HG03045 (cell line): ENCODE data around the gene DNAJC3.
"Not testable (repeated sequence)": the region's sequence is repeated elsewhere in the genome, so short reads cannot be mapped to it uniquely, and the experiment has no call there.

ENCODE experiments used
- ATAC-seq: cut with Tn5 transposase; IDR thresholded peaks from one replicate; pipeline ENCODE4 v1.9.1; 2021; ENCODE audit warnings: mild to moderate bottlenecking, moderate library complexity; ENCODE audit not compliant: unreplicated experiment

Gene DNAJC3

DNA sequence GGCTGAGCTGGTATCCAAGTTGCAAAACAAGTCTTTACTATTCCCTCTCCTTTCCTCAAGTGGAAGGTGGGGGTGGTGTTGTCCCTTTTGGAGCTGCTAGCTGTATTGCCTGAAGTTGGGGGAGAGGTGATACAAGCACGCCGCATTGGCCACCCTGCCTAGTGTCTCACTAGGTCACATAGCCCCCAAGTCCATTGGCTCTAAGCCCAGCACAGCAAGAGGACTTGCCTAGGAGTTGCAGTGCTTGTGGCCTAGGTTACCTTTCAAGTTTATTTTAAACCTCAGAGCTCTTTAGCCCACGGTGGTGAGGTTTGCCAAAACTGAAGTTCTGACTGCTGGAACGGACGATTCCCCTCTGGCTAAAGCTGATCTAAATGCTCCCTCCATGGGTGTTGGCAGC is 5.3 kb upstream of the DNAJC3 start:
- ATAC-seq: no peak

DNA sequence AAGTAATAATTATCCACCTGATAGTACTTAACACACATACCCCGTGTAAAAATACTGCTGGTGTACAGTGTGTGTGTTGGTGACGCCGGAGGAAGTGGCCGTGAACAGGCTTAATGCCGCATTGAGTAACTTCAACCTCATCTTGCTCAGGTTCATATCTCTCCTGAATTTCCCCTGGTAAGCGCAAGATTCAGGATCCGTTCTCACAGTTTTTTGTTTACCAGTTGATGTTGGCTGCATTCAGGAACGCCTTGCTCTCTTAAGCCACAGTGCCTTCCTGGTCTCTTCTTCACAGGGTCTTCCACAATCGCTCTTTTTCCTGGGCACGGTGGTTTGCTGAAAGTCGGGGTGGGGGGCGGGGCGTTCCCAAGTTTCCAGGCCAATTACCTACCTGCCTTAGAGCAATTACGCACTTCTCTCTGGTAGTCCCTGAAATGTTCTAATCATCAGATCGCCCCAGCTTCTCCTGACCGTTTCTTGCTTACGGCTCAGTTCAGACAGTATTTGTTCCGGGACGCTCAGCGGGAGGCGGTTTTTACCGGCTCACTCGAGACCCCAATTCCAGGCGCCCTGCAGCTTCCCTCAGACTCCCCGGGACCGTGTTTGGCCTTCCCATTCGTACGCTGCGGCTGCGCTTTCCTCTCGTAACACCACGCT is 706 bp upstream of the DNAJC3 start:
- ATAC-seq: peak; percentile 14

DNA sequence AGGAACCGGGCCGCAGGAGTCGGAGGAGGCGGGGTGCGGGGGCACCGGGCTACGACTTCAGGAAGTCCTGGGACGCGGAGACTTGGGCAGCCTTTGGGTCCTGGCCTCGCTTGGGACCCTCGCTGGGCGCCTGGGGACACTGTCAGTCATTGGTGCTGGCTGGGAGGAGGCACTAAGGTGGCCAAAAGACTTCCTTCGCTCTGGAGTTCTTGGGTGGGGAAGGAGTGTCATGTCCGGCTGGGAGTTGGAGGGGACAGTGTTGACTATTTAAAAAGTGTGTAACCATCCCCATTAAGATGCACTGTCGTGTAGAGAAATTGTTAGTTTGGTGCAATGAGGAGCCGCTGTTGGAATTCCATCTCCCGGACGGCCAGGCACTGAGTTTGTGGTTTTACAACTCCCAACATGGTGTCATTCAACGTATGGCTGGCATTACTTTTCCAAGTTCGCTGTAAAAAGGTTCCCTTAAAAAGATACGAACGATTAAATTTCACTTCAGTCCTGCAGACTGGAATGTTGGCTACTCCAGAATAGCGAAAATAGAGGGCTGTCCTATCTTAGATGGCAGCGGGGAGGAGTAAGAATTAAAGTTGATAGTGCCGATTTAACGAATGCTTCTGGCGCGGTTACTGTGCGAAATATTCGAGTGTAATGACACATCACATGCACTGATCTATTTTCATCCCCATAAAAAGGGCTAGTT is 776 bp downstream of the DNAJC3 start:
- ATAC-seq: no peak

DNA sequence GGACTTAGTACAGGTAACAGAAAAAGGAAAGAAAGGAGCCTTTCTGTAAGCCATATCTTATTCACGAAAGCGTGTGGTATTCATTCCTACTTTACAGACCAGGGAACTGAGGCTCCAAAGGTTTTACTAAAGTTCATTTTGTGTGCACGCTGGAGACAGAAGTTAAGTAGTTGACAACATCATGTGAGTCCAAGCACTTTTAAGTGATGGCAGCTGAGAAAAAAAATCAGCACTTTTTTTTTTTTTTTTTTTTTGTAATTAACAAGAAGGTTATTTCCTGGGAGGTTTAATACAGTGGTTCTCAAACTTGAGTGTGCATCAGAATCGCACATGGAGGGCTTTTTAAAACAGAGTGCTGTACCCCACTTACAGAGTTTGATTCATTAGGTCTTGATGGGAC is 2.0 kb downstream of the DNAJC3 start:
- no peak for ATAC-seq

DNA sequence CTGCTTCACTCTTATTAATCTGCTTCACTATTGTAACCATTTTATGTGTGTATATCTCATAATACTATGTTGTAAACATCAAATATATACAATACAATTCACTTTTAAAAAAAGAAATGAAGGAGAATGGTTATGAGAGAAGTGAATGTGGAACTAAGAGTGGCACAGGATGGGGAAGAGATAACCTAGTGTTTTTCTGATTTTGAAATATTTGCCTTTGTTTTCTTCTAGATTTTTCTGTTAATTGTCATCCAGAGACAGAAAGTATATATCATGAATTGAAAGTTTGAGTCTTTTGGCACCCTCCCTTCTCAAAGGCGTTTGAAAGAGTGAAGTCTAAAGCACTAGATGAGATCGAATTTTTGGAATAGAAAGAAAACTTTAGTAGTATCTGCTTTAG is 2.8 kb downstream of the DNAJC3 start:
- no peak for ATAC-seq

DNA sequence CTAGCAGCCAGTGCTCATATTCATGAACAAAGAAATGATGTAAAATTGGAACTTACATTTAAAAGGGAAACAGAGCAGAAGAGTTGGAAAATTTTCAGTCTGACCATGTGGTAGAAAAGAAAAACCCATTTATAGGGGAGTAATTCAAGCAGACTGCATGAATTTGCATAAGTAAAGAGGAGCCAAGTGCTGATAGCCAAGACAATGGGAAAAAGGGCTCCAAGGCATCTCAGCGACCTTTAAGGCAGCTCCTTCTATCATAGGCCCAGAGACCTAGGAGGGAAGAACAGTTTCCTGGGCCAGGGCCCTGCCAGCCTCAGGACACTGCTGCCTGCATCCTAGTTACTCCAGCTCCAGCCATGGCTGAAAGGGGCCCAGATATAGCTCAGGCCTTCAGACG is 7.5 kb downstream of the DNAJC3 start:
- ATAC-seq: no peak

DNA sequence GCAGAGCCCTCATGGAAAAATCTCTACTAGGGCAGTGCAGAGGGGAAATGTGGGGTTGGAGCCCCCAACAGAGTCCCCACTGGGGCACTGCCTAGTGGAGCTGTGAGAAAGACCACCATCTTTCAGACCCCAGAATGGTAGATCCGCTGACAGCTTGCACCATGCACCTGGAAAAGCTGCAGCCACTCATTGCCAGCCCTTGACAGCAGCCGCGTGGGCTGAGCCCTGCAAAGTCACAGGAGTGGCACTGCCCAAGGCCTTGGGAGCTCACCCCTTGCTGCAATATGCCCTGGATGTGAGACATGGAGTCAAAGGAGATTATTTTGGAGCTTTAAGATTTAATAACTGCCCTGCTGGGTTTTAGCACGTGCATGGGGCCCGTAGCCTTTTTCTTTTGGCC is 8.0 kb downstream of the DNAJC3 start:
- ATAC-seq: not testable (repeated sequence)

DNA sequence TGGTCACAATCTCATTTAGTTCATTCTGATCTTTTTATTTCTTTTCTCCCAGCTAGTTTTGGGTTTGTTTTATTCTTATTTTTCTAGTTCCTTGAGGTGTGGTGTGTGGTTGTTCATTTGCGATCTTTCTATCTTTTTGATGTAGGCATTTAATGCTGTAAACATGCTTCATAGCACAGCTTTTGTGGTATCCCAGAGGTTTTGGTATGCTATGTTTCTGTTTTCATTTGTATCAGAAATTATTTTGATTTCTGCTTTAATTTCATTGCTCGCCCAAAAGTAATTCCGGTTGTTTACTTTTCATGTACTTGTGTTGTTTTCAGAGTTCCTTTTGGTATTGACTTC is 12.6 kb downstream of the DNAJC3 start:
- no peak for ATAC-seq

DNA sequence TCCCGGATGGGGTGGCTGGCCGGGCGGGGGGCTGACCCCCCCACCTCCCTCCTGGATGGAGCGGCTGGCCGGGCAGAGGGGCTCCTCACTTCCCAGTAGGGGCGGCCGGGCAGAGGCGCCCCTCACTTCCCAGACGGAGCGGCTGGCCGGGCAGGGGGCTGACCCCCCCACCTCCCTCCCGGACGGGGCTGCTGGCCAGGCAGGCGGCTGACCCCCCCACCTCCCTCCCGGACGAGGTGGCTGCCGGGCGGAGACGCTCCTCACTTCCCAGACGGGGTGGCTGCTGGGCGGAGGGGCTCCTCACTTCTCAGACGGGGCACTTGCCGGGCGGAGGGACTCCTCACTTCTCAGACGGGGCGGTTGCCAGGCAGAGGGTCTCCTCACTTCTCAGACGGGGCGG is 14.0 kb downstream of the DNAJC3 start:
- ATAC-seq: not testable (repeated sequence)

DNA sequence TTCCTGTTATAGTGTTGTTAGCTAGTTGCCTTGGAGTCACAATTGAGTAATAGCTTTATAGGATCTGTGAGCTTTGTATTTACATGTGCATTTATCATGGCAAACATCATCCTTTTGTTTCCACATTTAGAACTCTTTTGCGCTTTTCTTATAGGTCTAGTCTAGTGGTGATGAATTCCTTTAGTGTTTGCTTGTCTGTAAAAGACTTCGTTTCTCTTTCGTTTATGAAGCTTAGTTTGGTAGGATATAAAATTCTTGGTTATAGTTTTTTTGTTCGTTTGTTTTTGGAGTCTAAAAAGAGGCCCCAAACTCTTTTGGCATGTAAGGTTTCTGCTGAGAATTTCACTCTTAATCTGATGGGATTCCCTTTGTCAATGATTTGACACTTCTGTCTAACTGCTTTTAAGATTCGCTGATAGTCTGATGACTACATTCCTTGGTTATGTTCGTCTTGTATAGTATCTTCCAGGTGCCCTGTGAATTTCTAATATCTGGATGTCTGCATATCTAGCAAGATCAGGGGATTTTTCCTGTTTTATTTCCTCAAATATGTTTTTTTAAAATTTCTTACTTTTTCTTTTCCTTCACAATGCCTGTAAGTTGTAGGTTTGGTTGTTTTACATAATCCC is 20.2 kb downstream of the DNAJC3 start:
- ATAC-seq: no peak

DNA sequence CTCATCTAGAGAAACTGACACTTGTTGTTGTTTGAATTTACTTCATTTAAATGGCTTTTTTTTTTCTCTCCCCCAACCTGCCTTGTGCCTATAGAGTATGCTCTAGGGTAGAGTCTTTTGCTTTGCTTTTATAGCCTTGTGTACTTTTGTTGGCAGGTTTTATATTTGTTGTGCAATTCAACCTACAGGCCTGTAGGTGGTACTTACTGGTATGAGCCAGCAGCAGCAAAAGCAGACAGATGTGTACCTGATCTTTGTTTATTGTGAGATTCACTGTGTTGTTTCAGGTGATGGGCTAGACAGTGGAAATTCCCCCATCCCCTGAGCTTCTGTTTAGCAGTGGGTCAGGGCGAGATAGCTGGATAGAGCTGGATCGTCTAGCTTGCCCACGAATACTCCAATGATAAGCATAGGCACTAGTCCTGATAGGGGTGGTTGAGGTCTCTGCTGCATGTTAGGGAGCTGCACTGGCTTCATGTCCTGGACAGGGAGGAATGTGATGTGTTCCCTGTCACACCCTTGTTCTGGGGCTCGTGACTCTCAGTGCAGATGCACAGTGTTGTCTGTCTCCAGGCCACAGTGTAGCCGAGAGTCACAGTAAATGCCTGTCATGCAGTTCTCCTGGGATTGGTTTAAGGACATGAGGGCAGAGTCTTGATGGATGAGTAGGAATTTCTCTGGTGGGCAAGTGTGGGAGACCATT is 21.3 kb downstream of the DNAJC3 start:
- ATAC-seq: no peak

DNA sequence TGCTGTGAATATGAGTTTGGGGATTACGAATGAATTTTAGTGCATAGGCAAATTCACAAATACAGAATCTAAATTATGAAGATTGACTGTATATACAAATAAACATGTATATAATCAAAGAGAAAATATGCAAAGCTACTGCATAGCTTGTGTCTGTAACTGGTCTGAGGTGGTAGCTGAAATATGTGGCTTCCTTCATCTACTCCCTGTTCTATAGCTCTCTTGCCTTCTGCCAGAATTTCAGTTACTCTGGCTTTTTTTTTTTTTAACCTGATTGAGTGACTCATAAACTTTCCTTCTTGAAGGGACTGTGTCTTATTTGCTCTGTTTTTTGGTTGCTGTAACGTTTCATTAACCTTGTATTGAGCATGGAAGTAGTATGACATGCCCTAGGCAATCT is 26.6 kb downstream of the DNAJC3 start:
- ATAC-seq: no peak

DNA sequence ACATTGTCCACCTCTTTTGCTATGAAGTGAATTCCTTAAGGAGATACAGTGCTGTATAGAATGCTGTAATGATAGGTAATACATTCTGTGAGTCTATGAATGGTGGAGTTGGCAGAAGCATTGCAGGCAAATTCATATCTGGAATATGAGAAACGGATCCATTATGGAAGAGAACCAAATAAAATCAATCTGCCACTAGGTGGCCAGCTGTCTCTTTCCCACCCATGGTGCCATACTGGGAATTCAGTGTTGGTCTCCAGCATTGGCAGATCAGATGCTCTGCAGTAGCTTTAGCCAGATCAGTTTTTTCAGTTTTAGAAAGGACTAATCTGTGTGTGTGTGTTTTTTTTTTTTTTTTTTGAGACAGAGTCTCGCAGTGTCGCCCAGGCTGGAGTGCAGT is 27.6 kb downstream of the DNAJC3 start:
- no peak for ATAC-seq

DNA sequence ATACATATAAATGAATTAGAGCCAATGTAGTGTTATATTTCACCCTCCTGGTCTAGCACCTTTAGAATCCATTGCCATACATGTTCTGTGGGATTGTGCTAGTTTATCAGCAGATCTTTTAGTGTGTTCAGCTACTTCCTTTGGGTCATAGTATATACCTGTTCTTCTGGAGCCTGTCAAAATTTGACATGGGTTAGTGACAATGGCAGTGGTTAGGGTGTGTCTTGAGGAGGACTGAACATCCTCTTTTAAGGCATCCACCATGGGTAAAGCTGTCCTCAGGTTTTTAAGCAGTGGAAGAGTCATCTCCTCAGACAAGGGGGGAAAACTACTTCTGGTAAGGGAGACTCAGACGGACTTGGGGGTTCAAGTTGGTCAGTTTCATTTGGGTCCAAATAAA is 29.4 kb downstream of the DNAJC3 start:
- ATAC-seq: no peak

DNA sequence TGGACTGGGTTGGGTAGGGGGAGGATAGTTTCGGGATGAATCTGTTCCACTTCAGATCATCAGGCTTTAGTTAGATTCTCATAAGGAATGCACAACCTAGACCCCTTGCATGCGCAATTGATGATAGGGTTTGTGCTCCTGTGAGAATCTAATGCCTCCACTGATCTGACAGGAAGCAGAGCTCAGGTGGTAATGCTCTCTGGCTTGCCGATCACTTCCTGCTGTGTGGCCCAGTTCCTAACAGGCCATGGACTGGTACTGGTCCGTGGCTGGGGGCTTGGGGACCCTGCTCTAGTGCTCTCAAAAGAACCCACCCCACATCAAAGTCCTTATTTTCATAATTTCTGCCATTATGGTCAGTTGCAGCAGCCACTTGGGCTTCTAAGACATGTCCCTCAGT is 30.1 kb downstream of the DNAJC3 start:
- no peak for ATAC-seq

DNA sequence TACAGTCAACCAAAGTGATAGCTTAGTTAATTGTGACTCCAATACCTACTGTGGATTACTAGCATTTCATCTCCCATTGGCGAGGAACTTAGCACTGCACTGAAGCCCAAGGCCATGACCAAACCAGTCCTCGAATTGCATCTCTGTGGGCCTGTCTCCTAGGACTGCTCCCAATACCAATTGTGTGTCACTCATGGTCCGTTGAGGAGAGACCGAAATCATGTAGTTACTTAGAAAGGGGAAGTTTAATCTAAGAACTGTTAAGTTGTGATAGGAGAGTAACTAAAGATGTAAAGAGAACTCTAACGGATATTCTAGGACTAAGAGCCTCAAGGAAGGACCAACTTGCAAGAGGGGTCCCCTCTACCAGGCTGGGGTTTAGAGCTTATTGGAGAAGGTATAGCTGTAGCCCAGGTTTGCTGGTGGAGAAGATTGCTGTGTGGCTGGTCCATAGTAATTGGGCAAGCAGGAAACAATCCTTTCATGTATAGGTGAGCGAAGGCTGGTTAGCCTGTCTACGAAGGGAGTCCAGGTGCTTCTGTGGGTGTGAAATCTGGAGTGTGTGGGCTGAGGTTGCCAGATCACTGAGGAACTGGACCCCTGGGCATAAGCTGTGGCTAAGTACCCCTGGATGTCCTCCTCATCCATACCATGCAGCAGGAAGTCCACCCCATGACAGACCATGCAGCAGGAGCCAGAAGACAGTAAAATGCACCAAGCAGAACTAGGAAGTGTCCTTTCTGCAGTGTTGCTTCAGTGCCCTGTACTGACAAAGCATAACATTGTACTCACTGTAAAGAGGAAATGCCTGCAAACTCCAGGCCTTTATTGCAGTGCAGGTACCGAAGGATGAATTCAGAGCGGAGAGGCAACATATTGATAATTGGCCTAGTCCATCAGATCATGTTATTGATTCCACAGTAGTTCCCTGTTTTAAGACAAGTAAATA is 30.8 kb downstream of the DNAJC3 start:
- no peak for ATAC-seq

DNA sequence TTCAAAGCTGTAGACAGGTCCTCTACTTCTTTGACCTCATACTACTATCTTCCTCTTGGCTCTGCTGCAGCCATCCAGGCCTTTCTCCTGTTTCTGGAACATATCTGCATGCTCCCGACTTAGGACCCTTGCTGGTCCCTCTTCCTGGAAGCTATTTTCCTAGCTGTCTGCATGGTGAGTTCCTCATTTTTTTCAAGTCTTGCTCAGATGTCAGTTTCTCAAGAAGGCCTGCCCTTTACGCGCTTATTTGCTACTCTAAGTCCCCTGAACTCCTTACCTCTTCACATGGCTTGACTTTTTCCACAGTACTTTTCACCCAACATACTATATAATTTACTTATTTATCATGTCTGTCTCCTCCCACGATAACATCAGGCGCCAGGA is 31.4 kb downstream of the DNAJC3 start:
- no peak for ATAC-seq

DNA sequence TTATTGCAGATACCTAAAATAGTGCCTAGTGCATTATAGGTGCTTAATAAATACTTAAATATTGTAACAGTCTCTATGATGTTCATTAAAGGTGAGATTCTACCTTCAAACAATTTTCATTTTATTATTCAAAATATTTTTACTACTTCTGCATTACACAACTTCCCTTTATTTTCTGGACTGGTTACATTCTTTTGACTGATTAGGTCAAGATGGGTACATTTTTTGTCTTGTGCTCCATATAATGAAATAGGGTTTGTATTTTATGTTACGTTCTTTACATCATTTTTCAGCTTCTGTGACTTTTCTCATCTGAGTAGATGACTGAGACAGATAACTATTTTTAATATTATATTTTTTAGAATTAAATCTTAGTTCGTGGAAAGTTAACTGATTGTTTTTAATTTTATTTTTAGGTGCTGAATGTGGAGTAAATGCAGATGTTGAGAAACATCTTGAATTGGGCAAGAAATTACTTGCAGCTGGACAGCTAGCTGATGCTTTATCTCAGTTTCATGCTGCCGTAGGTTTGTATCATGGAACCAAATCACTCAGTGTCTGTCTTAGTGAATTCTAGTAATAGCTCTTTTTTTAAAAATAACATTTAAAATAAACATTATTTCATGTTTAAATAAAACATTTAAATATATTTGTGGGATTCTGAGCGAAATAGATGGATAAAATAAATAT is 32.0 kb downstream of the DNAJC3 start:
- ATAC-seq: no peak

DNA sequence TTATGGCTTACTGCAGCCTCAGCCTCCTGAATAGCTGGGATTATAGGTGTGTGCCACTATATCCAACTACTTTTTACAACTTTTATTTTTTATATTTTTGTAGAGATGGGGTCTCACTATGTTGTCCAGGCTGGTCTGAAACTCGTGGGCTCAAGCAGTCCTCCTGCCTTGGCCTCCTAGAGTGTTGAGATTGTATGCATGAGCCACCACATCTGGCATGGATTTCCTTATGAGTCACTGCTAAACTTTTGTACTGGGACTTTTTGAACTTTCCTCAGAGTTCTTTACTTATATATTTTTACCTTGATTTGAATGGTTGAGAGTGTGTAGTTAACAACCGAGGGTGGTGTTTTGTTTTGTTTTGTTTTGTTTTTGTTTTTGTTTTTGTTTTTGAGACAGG is 33.4 kb downstream of the DNAJC3 start:
- ATAC-seq: no peak

DNA sequence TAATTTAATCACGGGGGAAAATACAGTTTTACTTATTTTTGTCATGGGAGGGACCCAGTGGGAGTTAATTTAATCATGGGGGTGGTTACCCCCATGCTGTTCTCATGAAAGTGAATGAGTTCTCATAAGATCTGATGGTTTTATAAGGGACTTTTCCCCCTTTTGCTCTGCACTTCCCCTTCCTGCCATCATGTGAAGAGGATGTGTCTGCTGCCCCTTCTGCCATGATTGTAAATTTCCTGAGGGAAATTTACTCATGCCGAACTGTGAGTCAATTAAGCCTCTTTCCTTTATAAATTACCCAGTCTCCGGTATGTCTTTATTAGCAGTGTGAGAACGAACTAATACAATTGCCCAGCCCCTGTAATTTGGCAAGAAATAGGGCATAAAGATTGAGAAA is 35.9 kb downstream of the DNAJC3 start:
- not testable (repeated sequence) for ATAC-seq
